H1 (cell line): ENCODE measurements around the gene RASGRP1. TPM values are rescaled to one million over a fixed set of nuclear protein-coding genes. Genes with fewer than 3 reads are reported as not detected.

Experiments
- CBX5 ChIP-seq: fragments of 300-800, 300-1000 bp; sonication (generic); IDR thresholded peaks from 2 replicates; pipeline ENCODE4 v1.7.1; 2016; ENCODE audit warnings: antibody characterized with exemption, low read length, low read depth
- KDM4A ChIP-seq: IDR thresholded peaks from one replicate; pipeline ENCODE4 v1.7.1; 2012; ENCODE audit warnings: low read depth, mild to moderate bottlenecking, moderate library complexity, low read length, inconsistent platforms; ENCODE audit not compliant: severe bottlenecking
- polyA plus RNA-seq, 7 experiments: library from polyadenylated mRNA; depleted of rRNA in 3 of 7; stranded (reverse) in 5 of 7; unstranded in 2 of 7; fragments of >200 nt in 5 of 7; fragments of 200-250 nt in 2 of 7; gene quantifications; 1 replicate in 5 of 7; 2 replicates in 1 of 7; 4 replicates in 1 of 7; pipeline versions ENCODE4 v1.2.1 to v1.2.3, GENCODE V29; 2011 to 2013; ENCODE audit warnings: missing spikeins in 2 of 7, mixed read lengths in 2 of 7
- total RNA-seq: library from RNA; stranded (reverse); fragmentation: NEBNext Ultra II Directional; extraction: Animal tissue kit (Norgen Biotek cat#: 25700); gene quantifications from 2 replicates; pipeline ENCODE4 v1.2.1, GENCODE V29; 2021

The RASGRP1 gene
- total and polyA plus RNA-seq, 2 of the 8 experiments (the other 6 are each of a cell fraction or from before 2014, with no cell fraction given): 1.1 to 2.1 TPM

DNA sequence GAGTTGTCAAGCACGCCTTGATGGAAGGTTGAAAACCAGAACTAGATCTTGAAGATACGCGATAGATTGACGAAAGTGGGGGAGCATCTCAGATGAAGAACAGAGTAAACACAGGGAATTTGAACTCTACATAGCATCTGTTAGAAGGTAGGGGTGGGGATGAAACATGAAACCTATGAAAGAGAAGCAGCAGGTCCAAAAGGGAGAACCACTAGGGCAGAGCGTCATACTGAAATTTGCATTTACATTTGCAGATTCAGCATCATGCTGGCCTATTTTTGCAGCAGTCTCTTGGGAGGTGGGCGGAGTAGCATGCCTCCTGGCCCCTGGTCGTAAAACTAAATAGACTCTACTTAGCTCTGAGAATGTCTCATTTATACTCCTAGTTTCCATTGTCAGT lies 46.1 kb upstream of the RASGRP1 start (continued):
- TF ChIP-seq CBX5: no peak
- TF ChIP-seq KDM4A: no peak
